ENCODE results near the gene FAM120A.

DNA sequence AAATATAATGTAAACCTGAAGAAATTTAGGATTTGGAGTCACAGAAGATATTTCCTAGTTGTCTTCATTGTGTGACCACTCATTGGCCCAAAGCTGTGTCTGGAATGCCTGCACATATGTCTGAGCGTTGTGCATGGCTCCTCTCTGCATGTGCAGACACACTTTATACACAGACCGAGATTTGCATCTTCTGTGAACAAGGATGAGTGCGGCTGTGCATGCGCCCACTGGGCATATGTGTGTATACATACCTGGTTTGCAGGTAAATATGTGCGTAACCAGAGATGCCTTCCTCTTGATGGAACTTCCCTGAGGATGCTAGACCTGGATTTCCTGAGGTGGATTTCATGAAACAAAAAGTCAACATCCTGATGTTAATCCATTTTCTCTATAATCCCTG, 144.0 kb downstream of the FAM120A start:
- no peak for TF ChIP-seq POLR2A (IDR thresholded peaks at IDR 0.05)
- TF ChIP-seq, protein P1, sequence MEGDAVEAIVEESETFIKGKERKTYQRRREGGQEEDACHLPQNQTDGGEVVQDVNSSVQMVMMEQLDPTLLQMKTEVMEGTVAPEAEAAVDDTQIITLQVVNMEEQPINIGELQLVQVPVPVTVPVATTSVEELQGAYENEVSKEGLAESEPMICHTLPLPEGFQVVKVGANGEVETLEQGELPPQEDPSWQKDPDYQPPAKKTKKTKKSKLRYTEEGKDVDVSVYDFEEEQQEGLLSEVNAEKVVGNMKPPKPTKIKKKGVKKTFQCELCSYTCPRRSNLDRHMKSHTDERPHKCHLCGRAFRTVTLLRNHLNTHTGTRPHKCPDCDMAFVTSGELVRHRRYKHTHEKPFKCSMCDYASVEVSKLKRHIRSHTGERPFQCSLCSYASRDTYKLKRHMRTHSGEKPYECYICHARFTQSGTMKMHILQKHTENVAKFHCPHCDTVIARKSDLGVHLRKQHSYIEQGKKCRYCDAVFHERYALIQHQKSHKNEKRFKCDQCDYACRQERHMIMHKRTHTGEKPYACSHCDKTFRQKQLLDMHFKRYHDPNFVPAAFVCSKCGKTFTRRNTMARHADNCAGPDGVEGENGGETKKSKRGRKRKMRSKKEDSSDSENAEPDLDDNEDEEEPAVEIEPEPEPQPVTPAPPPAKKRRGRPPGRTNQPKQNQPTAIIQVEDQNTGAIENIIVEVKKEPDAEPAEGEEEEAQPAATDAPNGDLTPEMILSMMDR (IDR thresholded peaks at IDR 0.05), result no peak
